Measurements from ENCODE around the gene FLACC1.

FLACC1 gene

DNA sequence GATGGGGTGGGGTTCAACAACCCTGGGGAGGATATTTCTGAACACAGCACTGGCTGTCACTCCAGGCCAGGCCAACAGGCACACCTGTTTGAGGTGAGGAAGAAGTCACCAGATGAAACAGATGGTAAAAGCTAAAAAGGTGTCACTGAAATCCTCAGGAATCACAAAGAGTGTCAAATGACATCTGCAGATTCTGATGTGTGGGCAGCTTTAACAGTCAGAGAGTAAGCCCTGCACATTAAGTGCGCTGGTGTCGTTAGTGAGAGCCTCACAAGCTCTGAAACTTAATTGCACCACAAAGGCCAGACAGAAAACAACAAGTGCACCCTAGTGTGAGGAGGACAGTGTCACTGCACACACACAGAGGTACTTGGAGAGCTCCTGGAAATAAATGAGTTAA, 13.6 kb downstream of the FLACC1 start:
- TF ChIP-seq, protein P1, sequence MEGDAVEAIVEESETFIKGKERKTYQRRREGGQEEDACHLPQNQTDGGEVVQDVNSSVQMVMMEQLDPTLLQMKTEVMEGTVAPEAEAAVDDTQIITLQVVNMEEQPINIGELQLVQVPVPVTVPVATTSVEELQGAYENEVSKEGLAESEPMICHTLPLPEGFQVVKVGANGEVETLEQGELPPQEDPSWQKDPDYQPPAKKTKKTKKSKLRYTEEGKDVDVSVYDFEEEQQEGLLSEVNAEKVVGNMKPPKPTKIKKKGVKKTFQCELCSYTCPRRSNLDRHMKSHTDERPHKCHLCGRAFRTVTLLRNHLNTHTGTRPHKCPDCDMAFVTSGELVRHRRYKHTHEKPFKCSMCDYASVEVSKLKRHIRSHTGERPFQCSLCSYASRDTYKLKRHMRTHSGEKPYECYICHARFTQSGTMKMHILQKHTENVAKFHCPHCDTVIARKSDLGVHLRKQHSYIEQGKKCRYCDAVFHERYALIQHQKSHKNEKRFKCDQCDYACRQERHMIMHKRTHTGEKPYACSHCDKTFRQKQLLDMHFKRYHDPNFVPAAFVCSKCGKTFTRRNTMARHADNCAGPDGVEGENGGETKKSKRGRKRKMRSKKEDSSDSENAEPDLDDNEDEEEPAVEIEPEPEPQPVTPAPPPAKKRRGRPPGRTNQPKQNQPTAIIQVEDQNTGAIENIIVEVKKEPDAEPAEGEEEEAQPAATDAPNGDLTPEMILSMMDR (conservative IDR thresholded peaks at IDR 0.05; ENCODE audit: low read depth), result no peak
- H3K27ac ChIP-seq, result no peak overlapping the region
- ChIA-PET POLR2A (ENCODE audit: low non-redundant PET) (no interaction called here), CTCF (interaction anchor here (0.6 kb wide), 1 partner anchor 255 kb away, joined by 5 read pairs; no protein-coding TSS in a partner anchor)
- DNase-seq (ENCODE audit: low spot score), result no peak

GRCh38 chr2:201342923-201343322, 14.2 kb downstream of the FLACC1 start:
- H3K27ac ChIP-seq, result no peak overlapping the region
- ChIA-PET CTCF (no interaction called here), POLR2A (ENCODE audit: low non-redundant PET) (no interaction called here)
- TF ChIP-seq, protein P1 (conservative IDR thresholded peaks at IDR 0.05; ENCODE audit: low read depth), result no peak
- no peak for DNase-seq (ENCODE audit: low spot score)

- ChIA-PET POLR2A (ENCODE audit: low non-redundant PET) (no interaction called here), CTCF (no interaction called here)
- H3K27ac ChIP-seq, result no peak overlapping the region
- DNase-seq (ENCODE audit: low spot score), result no peak
- TF ChIP-seq, protein P1 (conservative IDR thresholded peaks at IDR 0.05; ENCODE audit: low read depth), result no peak
These were observed 27.7 kb downstream of the FLACC1 start for GRCh38 chr2:201329409-201329808.

DNA sequence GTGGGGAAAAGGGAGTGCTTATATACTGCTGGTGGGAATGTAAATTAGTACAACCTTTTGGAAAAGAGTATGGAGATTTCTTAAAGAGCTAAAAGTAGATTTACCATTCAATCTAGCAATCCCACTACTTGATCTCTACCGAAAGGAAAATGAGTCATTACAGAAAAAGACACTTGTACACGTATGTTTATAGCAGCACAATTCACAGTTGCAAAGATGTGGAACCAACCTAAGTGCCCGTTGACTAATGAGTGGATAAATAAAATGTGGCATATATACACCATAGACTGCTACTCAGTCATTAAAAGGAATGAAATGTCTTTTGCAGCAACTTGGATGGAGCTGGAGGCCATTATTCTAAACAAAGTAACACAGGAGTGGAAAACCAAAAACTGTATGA, 29.5 kb downstream of the FLACC1 start:
- TF ChIP-seq, protein P1 (conservative IDR thresholded peaks at IDR 0.05; ENCODE audit: low read depth), result no peak
- POLR2A ChIA-PET (ENCODE audit: low non-redundant PET), result no interaction called here
- CTCF ChIA-PET, result no interaction called here
- H3K27ac ChIP-seq, result no peak overlapping the region
- no peak for DNase-seq (ENCODE audit: low spot score)

DNA sequence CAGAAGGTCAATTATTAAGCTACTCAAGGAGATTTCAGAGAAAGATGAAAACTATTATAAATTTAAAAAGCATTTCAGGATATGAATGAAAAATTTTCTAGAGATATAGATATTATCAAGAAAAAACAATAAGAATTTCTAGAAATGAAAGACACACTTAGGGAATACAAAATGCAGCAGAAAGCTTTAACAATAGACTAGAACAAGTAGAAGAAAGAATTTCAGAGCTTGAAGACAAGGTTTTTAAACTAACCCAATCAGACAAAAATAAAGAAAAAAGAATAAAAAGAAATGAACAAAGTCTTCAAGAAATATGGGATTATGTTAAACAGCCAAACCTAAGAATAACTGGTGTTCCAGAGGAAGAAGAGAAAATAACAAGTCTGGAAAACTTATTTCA, 34.4 kb downstream of the FLACC1 start:
- CTCF ChIA-PET, result no interaction called here
- TF ChIP-seq, protein P1 (conservative IDR thresholded peaks at IDR 0.05; ENCODE audit: low read depth), result no peak
- POLR2A ChIA-PET (ENCODE audit: low non-redundant PET), result no interaction called here
- DNase-seq (ENCODE audit: low spot score), result no peak
- no peak overlapping the region for H3K27ac ChIP-seq

- TF ChIP-seq, protein P1 (conservative IDR thresholded peaks at IDR 0.05; ENCODE audit: low read depth), result no peak
- CTCF ChIA-PET, result interaction anchor here (0.6 kb wide), 1 partner anchor 24 kb away, joined by 3 read pairs; no protein-coding TSS in a partner anchor
- no peak for DNase-seq (ENCODE audit: low spot score)
- H3K27ac ChIP-seq, result no peak overlapping the region
- POLR2A ChIA-PET (ENCODE audit: low non-redundant PET), result no interaction called here
These were observed 36.4 kb downstream of the FLACC1 start for GRCh38 chr2:201320701-201321100.

DNA sequence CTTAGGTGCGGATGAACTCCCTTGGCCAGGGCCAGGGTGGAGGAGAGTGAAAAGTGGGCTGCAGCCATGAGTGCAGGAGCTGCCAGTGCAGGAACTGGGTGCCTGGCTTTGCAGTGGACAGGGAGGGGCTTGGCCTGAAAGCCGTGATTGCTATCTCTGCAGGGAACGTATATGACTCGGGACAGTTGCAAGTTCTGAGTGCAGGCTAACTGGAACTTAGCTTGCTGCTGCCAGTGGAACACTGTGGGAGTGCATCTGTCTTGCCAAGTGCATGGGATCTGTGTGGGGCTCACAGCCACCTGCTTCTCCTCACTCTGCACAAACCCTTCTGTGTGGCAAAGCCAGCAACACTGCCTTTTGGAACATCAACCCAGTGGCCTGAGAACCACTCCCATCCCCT, 36.9 kb downstream of the FLACC1 start:
- no peak overlapping the region for H3K27ac ChIP-seq
- TF ChIP-seq, protein P1 (conservative IDR thresholded peaks at IDR 0.05; ENCODE audit: low read depth), result no peak
- CTCF ChIA-PET, result no interaction called here
- POLR2A ChIA-PET (ENCODE audit: low non-redundant PET), result no interaction called here
- DNase-seq (ENCODE audit: low spot score), result no peak

Measured in RWPE1 (cell line).